SU-DHL-6 (cell line): Measurements from ENCODE around the gene ACTR5.

Source experiments
- H2AFZ ChIP-seq: fragments of 200-600 bp; sonication (generic); 2 replicates; pipeline ENCODE4 v1.6.1; 2014; ENCODE audit warnings: low read depth, mild to moderate bottlenecking, moderate library complexity, mixed read lengths, antibody characterized with exemption, low read length; ENCODE audit not compliant: severe bottlenecking
- H3F3A ChIP-seq: fragments of 200-600 bp; shearing (Covaris generic); 2 replicates; pipeline ENCODE4 v1.6.0; 2016; ENCODE audit warnings: antibody characterized with exemption, mild to moderate bottlenecking; ENCODE audit not compliant: insufficient read depth
- H3K27ac ChIP-seq: fragments of 200-600 bp; sonication (generic); 2 replicates; pipeline ENCODE4 v1.5.1; 2016; ENCODE audit warnings: low read depth, mild to moderate bottlenecking, low read length, moderate library complexity, mixed read lengths
- H3K27me3 ChIP-seq: fragments of 200-600 bp; sonication (generic), shearing (Covaris generic); 2 replicates; pipeline ENCODE4 v1.6.0; 2014; ENCODE audit warnings: mild to moderate bottlenecking, low read length
- H3K36me3 ChIP-seq: fragments of 200-600 bp; sonication (generic); 2 replicates; pipeline ENCODE4 v1.6.1; 2014; ENCODE audit warnings: mild to moderate bottlenecking, low read length, mixed read lengths
- H3K4me2 ChIP-seq: fragments of 300-600, 200-600 bp; shearing (Covaris generic), sonication (generic); 2 replicates; pipeline ENCODE4 v1.6.0; 2014; ENCODE audit warnings: low read length, low read depth, mild to moderate bottlenecking; ENCODE audit not compliant: poor library complexity, severe bottlenecking
- H3K4me3 ChIP-seq: fragments of 200-600 bp; sonication (generic); 2 replicates; pipeline ENCODE4 v1.5.1; 2014; ENCODE audit warnings: antibody characterized with exemption, low read length, mild to moderate bottlenecking, mixed read lengths; ENCODE audit not compliant: insufficient read depth, poor library complexity, severe bottlenecking
- H3K79me2 ChIP-seq: fragments of 200-600 bp; sonication (generic); 2 replicates; pipeline ENCODE4 v1.6.1; 2014; ENCODE audit warnings: mild to moderate bottlenecking, low read length, moderate library complexity; ENCODE audit not compliant: insufficient read depth
- H3K9ac ChIP-seq: fragments of 200-600 bp; sonication (generic); 2 replicates; pipeline ENCODE4 v1.7.0; 2014; ENCODE audit warnings: mild to moderate bottlenecking, low read length
- H3K9me2 ChIP-seq: fragments of 200-600 bp; sonication (generic); replicated peaks from 2 replicates; pipeline ENCODE4 v1.6.1; 2014; ENCODE audit warnings: low read length; ENCODE audit not compliant: insufficient read depth
- H3K9me3 ChIP-seq: fragments of 200-600 bp; sonication (generic); 2 replicates; pipeline ENCODE4 v1.6.1; 2014; ENCODE audit warnings: low read length, mixed read lengths; ENCODE audit not compliant: insufficient read depth
- H4K20me1 ChIP-seq: fragments of 200-600 bp; sonication (generic); 2 replicates; pipeline ENCODE4 v1.6.1; 2014; ENCODE audit warnings: low read depth, mild to moderate bottlenecking, antibody characterized with exemption, low read length, moderate library complexity, mixed read lengths
- CTCF ChIP-seq: fragments of 200-600 bp; sonication (generic); IDR thresholded peaks from one replicate; pipeline ENCODE4 v1.5.1; 2017; ENCODE audit warnings: antibody characterized with exemption, mild to moderate bottlenecking, low read length, moderate library complexity; ENCODE audit not compliant: insufficient read depth, poor library complexity, severe bottlenecking
- EZH2phosphoT487 ChIP-seq: fragments of 200-600 bp; sonication (generic), shearing (Covaris generic); conservative IDR thresholded peaks from 2 replicates; pipeline ENCODE4 v1.6.1; 2018; ENCODE audit warnings: mild to moderate bottlenecking, antibody characterized with exemption, low read length, moderate library complexity, mixed read lengths

The ACTR5 gene

GRCh38 chr20:38806855-38807655, 58.8 kb downstream of the ACTR5 start:
- Histone ChIP-seq H3K27ac (peak overlapping the region; percentile 85), H2AFZ (no peak overlapping the region), H3K79me2 (peaks cover 65% of the 10 kb centered on the region), H3F3A (peaks cover 30% of the 10 kb centered on the region), H3K27me3 (no peaks in the 10 kb centered on the region), H3K4me2 (peak overlapping the region; percentile 88), H4K20me1 (peaks cover under 1% of the 10 kb centered on the region; the same call in 1 of the 2 replicates), H3K9me3 (no peaks in the 10 kb centered on the region), H3K36me3 (peaks cover 6% of the 10 kb centered on the region), H3K4me3 (peak overlapping the region; percentile 72), H3K9ac (peak overlapping the region; percentile 94), H3K9me2 (no peaks in the 10 kb centered on the region)
- TF ChIP-seq CTCF (no peak), EZH2phosphoT487 (no peak)

- TF ChIP-seq CTCF = no peak
- TF ChIP-seq EZH2phosphoT487 = no peak
- H3K27ac ChIP-seq = no peak overlapping the region
Observed at GRCh38 chr20:38809942-38810341, 61.7 kb downstream of the ACTR5 start.

GRCh38 chr20:38810926-38811630, 62.8 kb downstream of the ACTR5 start:
- no peaks in the 10 kb centered on the region for H3K27me3 ChIP-seq
- TF ChIP-seq CTCF (no peak), EZH2phosphoT487 (no peak)
- H3K9me2 ChIP-seq = no peaks in the 10 kb centered on the region
- H2AFZ ChIP-seq = no peak overlapping the region
- H3K36me3 ChIP-seq = peaks cover 13% of the 10 kb centered on the region
- H3K9me3 ChIP-seq = no peaks in the 10 kb centered on the region
- H3F3A ChIP-seq = 0 out of 2 replicates have a peak, but pooled peaks cover 5% of the 10 kb centered on the region
- H4K20me1 ChIP-seq = peaks cover 18% of the 10 kb centered on the region
- H3K4me3 ChIP-seq = no peak overlapping the region
- H3K4me2 ChIP-seq = no peak overlapping the region
- H3K27ac ChIP-seq = no peak overlapping the region
- no peak overlapping the region for H3K9ac ChIP-seq
- H3K79me2 ChIP-seq = peaks cover 98% of the 10 kb centered on the region

More at GRCh38 chr20:38809942-38810341, 61.7 kb downstream of the ACTR5 start:
- Histone ChIP-seq H3K79me2 (peaks cover 92% of the 10 kb centered on the region), H4K20me1 (peaks cover 10% of the 10 kb centered on the region), H3K36me3 (peaks cover 9% of the 10 kb centered on the region), H2AFZ (no peak overlapping the region), H3F3A (peaks cover 9% of the 10 kb centered on the region), H3K9me3 (no peaks in the 10 kb centered on the region), H3K4me2 (no peak overlapping the region), H3K27me3 (no peaks in the 10 kb centered on the region), H3K9ac (no peak overlapping the region), H3K4me3 (no peak overlapping the region), H3K9me2 (no peaks in the 10 kb centered on the region)
